Gastrocnemius medialis (tissue), 4 donors: ENCODE data around the gene UGT3A2.

Experiments used
- CTCF ChIP-seq, 5 experiments: fragments of 450-650 bp in 3 of 5; fragments of 200-600 bp in 2 of 5; sonication (generic) in 2 of 5; IDR thresholded peaks in 4 of 5; conservative IDR thresholded peaks in 1 of 5; 1 replicate in 4 of 5; 2 replicates in 1 of 5; pipeline ENCODE4 v1.5.1; 2016 to 2019; ENCODE audit warnings: antibody characterized with exemption in 5 of 5, mild to moderate bottlenecking in 3 of 5, moderate library complexity in 3 of 5
- POLR2A ChIP-seq, 2 donors: fragments of 450-650 bp; IDR thresholded peaks; one replicate each; pipeline ENCODE4 v1.6.1; 2017; ENCODE audit warnings: antibody characterized with exemption in 2 of 2, mild to moderate bottlenecking in 2 of 2, moderate library complexity in 2 of 2

- TF ChIP-seq CTCF (IDR thresholded peaks at IDR 0.05 in 4 of 5, conservative IDR thresholded peaks at IDR 0.05 in 1 of 5) (no peak), POLR2A (IDR thresholded peaks at IDR 0.05) (no peak)
Observed at GRCh38 chr5:36055984-36056383, 10.7 kb downstream of the UGT3A2 start.
